PC-9 (cell line): ENCODE results near the gene SFMBT2.

ENCODE experiments used
- CTCF ChIP-seq: fragments of 200-600 bp; sonication (generic); conservative IDR thresholded peaks from 2 replicates; pipeline ENCODE4 v1.6.1; 2017; ENCODE audit warnings: mixed run types, antibody characterized with exemption, mild to moderate bottlenecking, moderate library complexity
- EZH2 ChIP-seq: fragments of 200-600 bp; sonication (generic); IDR thresholded peaks from 2 replicates; pipeline ENCODE4 v1.8.0; 2017; ENCODE audit warnings: antibody characterized with exemption, low read depth

GRCh38 chr10:7409045-7409731 lies 1.6 kb downstream of the SFMBT2 start:
- no peak for TF ChIP-seq CTCF
- TF ChIP-seq EZH2 = no peak
